K562 (cell line): Measurements from ENCODE around the gene LOXL4. TPM values are rescaled to one million over a fixed set of nuclear protein-coding genes. Genes with fewer than 3 reads are reported as not detected.
A peak's percentile ranks its signal among the peaks of the same experiment; 100 is the strongest.

ENCODE experiments used
- CEBPG ChIP-seq, 3 experiments: fragments of 200-800 bp in 1 of 3; sonication (Bioruptor generic) in 1 of 3; sonication (generic) in 1 of 3; formaldehyde crosslinking in 1 of 3; IDR thresholded peaks in 2 of 3; conservative IDR thresholded peaks in 1 of 3; 2 replicates each; pipeline versions ENCODE4 v1.6.1 to v1.8.0; 2016 to 2022; ENCODE audit warnings: missing compliant biosample characterization in 2 of 3, missing genetic modification characterization in 2 of 3, mild to moderate bottlenecking in 1 of 3, missing genetic modification reagents in 1 of 3
- DMBX1 ChIP-seq: fragments of 250-450 bp; sonication (Bioruptor Pico); IDR thresholded peaks from 2 replicates; pipeline ENCODE4 v1.8.0; 2022; ENCODE audit warnings: inconsistent platforms, mild to moderate bottlenecking, moderate library complexity, borderline replicate concordance
- EZH2 ChIP-seq: IDR thresholded peaks from 2 replicates; pipeline ENCODE4 v1.6.1; 2012; ENCODE audit warnings: low read depth, mild to moderate bottlenecking, inconsistent platforms, low read length, borderline replicate concordance
- FOXA3 ChIP-seq, 2 experiments: fragments of 450-650 bp in 1 of 2; sonication (generic) in 1 of 2; formaldehyde crosslinking; IDR thresholded peaks in 1 of 2; conservative IDR thresholded peaks in 1 of 2; 2 replicates each; pipeline versions ENCODE4 v1.4.0 to v1.8.0; 2020 to 2022; ENCODE audit warnings: mild to moderate bottlenecking in 2 of 2, missing genetic modification reagents in 1 of 2
- HDAC1 ChIP-seq, 2 experiments: fragments of 450-650 bp; IDR thresholded peaks; 2 replicates each; pipeline ENCODE4 v1.6.1; 2016 to 2017; ENCODE audit warnings: inconsistent platforms in 1 of 2, mild to moderate bottlenecking in 1 of 2, moderate library complexity in 1 of 2
- HLTF ChIP-seq: fragments of 450-650 bp; IDR thresholded peaks from 2 replicates; pipeline ENCODE4 v1.6.1; 2016
- MYBL2 ChIP-seq, 2 experiments: fragments of 450-650 bp in 1 of 2; sonication (generic) in 1 of 2; formaldehyde crosslinking in 1 of 2; IDR thresholded peaks; 2 replicates each; pipeline versions ENCODE4 v1.6.1 to v1.8.1; 2017 to 2022; ENCODE audit warnings: borderline replicate concordance in 1 of 2, inconsistent platforms in 1 of 2, low read depth in 1 of 2, mild to moderate bottlenecking in 1 of 2, missing genetic modification reagents in 1 of 2, moderate library complexity in 1 of 2
- POLR2AphosphoS2 ChIP-seq: IDR thresholded peaks from 2 replicates; pipeline ENCODE4 v1.6.1; 2012; ENCODE audit warnings: low read length, improper control_type of control experiment
- TCF3 ChIP-seq: sonication (generic); formaldehyde crosslinking; IDR thresholded peaks from 2 replicates; pipeline ENCODE4 v1.4.0; 2020; ENCODE audit warnings: mild to moderate bottlenecking, missing genetic modification reagents
- ZFP30 ChIP-seq: fragments of 250-450 bp; sonication (Bioruptor Pico); IDR thresholded peaks from 2 replicates; pipeline ENCODE4 v1.8.0; 2022; ENCODE audit warnings: moderate library complexity, mild to moderate bottlenecking, inconsistent platforms, borderline replicate concordance
- ZKSCAN8 ChIP-seq: fragments of 200-800 bp; sonication (Bioruptor generic); IDR thresholded peaks from 2 replicates; pipeline ENCODE4 v1.6.1; 2016; ENCODE audit warnings: missing genetic modification characterization, missing compliant biosample characterization
- ZNF165 ChIP-seq: fragments of 250-450 bp; sonication (Bioruptor Pico); IDR thresholded peaks from 2 replicates; pipeline ENCODE4 v1.4.0; 2020; ENCODE audit warnings: borderline replicate concordance
- ZNF184 ChIP-seq: sonication (generic); formaldehyde crosslinking; IDR thresholded peaks from 2 replicates; pipeline ENCODE4 v1.5.0; 2020; ENCODE audit warnings: missing genetic modification reagents
- ZNF24 ChIP-seq: fragments of 450-650 bp; IDR thresholded peaks from 2 replicates; pipeline ENCODE4 v1.6.1; 2016
- polyA plus RNA-seq, 8 experiments: library from polyadenylated mRNA; depleted of rRNA in 4 of 8; stranded (reverse) in 5 of 8; unstranded in 3 of 8; fragments of >200 nt; fragmentation: Nextera tagmentation in 2 of 8; fragmentation: Illumina TruSeq in 1 of 8; extraction: Ambion mirVana in 2 of 8; extraction: Trizol in 1 of 8; gene quantifications; 2 replicates each; pipeline versions ENCODE4 v1.2.1 to v1.2.3, GENCODE V29; 2011 to 2014; ENCODE audit warnings: inconsistent platforms in 1 of 8, missing spikeins in 1 of 8
- total RNA-seq, 7 experiments: library from RNA; depleted of rRNA in 6 of 7; stranded (reverse); fragments of >200 nt in 6 of 7; fragmentation: Illumina TruSeq in 2 of 7; extraction: Trizol in 2 of 7; gene quantifications; 2 replicates each; pipeline versions ENCODE4 v1.2.1 to v1.2.3, GENCODE V29; 2011 to 2021; ENCODE audit warnings: low replicate concordance in 1 of 7
- TF ChIP-seq, protein P1 (sequence below): sonication (generic); formaldehyde crosslinking; IDR thresholded peaks from 2 replicates; pipeline ENCODE4 v1.8.0; 2022; ENCODE audit warnings: missing genetic modification reagents, mild to moderate bottlenecking, moderate library complexity, borderline replicate concordance
- TF ChIP-seq, protein P2 (sequence below): fragments of 450-650 bp; IDR thresholded peaks from 2 replicates; pipeline ENCODE4 v1.6.1; 2016

LOXL4 gene
- total and polyA plus RNA-seq, 9 of the 15 experiments (the other 6 are each of a cell fraction or from before 2014, with no cell fraction given): 0.03 to 0.35 (median 0.05) TPM; not detected in 3

DNA sequence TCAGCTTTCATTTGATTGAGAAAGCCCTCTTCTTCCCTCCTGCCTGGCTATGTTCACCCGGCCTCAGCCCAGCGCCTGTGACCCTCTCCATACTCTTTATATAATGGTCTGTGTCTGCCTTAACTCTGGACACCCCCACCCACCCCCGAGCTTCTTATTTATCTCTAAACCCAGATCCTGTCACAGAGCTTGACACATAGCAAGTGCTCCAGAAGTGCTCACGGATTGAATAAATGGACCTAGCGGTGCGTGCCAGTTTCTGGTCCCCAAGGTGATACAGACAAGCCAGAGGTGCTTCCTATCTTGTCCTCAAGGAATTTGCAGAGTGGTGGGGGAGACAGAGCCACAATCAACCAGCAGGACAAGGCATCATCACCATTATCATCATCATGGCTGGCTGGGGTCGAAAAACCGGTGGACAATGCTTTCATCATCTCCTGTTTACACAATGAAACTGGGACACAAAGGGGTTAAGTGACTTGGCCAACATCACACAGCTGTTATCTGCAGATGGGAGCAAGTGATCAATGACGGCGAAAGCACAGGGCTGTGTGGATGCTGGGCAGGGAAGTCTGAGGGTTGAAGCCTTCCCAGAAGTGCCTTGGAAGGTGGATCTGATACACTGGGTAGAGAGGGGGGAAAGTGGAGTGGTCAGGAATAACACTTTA lies 2.2 kb upstream of the LOXL4 start (continued):
- TF ChIP-seq CEBPG (CRISPR knock-in tag; IDR thresholded peaks at IDR 0.05) (peak; percentile 30; the same call in 1 of the 2 replicates), CEBPG (tag; conservative IDR thresholded peaks at IDR 0.05 in 1 of 2, IDR thresholded peaks at IDR 0.05 in 1 of 2) (peak in 1 of 2 experiments; percentile 75; a peak in 2 of 4 replicates), TCF3 (CRISPR knock-in tag) (no peak), ZNF184 (CRISPR knock-in tag) (no peak), HLTF (no peak), EZH2 (no peak), ZNF24 (no peak), DMBX1 (CRISPR knock-in tag) (no peak), MYBL2 (IDR thresholded peaks at IDR 0.05; ENCODE audit: low read depth) (no peak), MYBL2 (CRISPR knock-in tag; IDR thresholded peaks at IDR 0.05; ENCODE audit: borderline replicate concordance) (no peak), ZFP30 (no peak), HDAC1 (IDR thresholded peaks at IDR 0.05) (no peak), ZNF165 (CRISPR knock-in tag) (no peak), FOXA3 (CRISPR knock-in tag; conservative IDR thresholded peaks at IDR 0.05 in 1 of 2, IDR thresholded peaks at IDR 0.05 in 1 of 2) (peak; percentile 53 to 64; a peak in 3 of 4 replicates), ZKSCAN8 (no peak), POLR2AphosphoS2 (no peak)
- TF ChIP-seq, protein P1, sequence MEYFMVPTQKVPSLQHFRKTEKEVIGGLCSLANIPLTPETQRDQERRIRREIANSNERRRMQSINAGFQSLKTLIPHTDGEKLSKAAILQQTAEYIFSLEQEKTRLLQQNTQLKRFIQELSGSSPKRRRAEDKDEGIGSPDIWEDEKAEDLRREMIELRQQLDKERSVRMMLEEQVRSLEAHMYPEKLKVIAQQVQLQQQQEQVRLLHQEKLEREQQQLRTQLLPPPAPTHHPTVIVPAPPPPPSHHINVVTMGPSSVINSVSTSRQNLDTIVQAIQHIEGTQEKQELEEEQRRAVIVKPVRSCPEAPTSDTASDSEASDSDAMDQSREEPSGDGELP (CRISPR knock-in tag): 0 out of 2 replicates have a peak, but pooled peaks have one; percentile 30
- TF ChIP-seq, protein P2, sequence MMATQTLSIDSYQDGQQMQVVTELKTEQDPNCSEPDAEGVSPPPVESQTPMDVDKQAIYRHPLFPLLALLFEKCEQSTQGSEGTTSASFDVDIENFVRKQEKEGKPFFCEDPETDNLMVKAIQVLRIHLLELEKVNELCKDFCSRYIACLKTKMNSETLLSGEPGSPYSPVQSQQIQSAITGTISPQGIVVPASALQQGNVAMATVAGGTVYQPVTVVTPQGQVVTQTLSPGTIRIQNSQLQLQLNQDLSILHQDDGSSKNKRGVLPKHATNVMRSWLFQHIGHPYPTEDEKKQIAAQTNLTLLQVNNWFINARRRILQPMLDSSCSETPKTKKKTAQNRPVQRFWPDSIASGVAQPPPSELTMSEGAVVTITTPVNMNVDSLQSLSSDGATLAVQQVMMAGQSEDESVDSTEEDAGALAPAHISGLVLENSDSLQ: 0 out of 2 replicates have a peak, but pooled peaks have one; percentile 8
